ENCODE results near the gene CDCA4.
"Not testable (repeated sequence)": the region's sequence is repeated elsewhere in the genome, so short reads cannot be mapped to it uniquely, and the experiment has no call there.

CDCA4 gene

DNA sequence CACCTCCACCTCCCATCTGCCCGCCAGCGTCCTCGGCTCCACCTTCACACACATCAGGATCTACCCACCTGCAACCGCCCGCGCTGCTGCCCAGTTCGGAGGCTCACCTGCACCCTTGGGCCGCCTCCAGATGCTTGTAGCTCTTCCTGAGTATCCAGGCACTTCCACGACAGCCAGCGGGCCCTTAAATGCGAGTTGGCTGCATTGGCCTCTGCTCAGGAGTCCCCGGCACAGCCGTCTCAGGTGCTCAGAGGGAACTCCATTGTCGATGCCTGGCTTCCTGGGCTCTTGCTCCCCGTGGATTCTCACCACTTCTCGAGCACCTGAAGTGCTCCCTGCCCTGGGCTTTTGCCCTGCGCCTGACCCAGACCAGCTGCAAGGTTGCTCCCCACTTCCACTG, 21.9 kb upstream of the CDCA4 start:
- peaks cover 13% of the 10 kb centered on the region for H3K27me3 ChIP-seq (ENCODE audit: insufficient read depth, low read length, poor library complexity)
- no peak overlapping the region for H3K4me3 ChIP-seq (ENCODE audit: low read depth in 1 of 2, low read length in 2 of 2)
- H2AFZ ChIP-seq (ENCODE audit: low read depth, low read length), result no peak overlapping the region
- ATAC-seq (ENCODE audit: insufficient read depth, low read depth), result no peak
- H3K27ac ChIP-seq (ENCODE audit: low read length), result no peak overlapping the region
- H3K4me2 ChIP-seq (ENCODE audit: insufficient read depth, low read length), result no peak overlapping the region
- H3K79me2 ChIP-seq (ENCODE audit: insufficient read depth, low read length), result no peaks in the 10 kb centered on the region
- no peak overlapping the region for H3K9ac ChIP-seq (ENCODE audit: low read depth, low read length)
- DNase-seq, result no peak
- TF ChIP-seq, protein P1, sequence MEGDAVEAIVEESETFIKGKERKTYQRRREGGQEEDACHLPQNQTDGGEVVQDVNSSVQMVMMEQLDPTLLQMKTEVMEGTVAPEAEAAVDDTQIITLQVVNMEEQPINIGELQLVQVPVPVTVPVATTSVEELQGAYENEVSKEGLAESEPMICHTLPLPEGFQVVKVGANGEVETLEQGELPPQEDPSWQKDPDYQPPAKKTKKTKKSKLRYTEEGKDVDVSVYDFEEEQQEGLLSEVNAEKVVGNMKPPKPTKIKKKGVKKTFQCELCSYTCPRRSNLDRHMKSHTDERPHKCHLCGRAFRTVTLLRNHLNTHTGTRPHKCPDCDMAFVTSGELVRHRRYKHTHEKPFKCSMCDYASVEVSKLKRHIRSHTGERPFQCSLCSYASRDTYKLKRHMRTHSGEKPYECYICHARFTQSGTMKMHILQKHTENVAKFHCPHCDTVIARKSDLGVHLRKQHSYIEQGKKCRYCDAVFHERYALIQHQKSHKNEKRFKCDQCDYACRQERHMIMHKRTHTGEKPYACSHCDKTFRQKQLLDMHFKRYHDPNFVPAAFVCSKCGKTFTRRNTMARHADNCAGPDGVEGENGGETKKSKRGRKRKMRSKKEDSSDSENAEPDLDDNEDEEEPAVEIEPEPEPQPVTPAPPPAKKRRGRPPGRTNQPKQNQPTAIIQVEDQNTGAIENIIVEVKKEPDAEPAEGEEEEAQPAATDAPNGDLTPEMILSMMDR (IDR thresholded peaks at IDR 0.05; ENCODE audit: borderline replicate concordance, extremely low read depth, low read length, poor library complexity, severe bottlenecking), result no peak
- no peak for TF ChIP-seq EZH2 (IDR thresholded peaks at IDR 0.05; ENCODE audit: borderline replicate concordance, low read depth, low read length, severe bottlenecking)
- no peaks in the 10 kb centered on the region for H3K36me3 ChIP-seq (ENCODE audit: insufficient read depth, low read length)
- no peaks in the 10 kb centered on the region for H4K20me1 ChIP-seq (ENCODE audit: insufficient read depth, low read length)
- H3K4me1 ChIP-seq (ENCODE audit: insufficient read depth, low read length), result peaks cover 9% of the 10 kb centered on the region
- no peaks in the 10 kb centered on the region for H3K9me3 ChIP-seq (ENCODE audit: insufficient read depth, low read length, severe bottlenecking)

DNA sequence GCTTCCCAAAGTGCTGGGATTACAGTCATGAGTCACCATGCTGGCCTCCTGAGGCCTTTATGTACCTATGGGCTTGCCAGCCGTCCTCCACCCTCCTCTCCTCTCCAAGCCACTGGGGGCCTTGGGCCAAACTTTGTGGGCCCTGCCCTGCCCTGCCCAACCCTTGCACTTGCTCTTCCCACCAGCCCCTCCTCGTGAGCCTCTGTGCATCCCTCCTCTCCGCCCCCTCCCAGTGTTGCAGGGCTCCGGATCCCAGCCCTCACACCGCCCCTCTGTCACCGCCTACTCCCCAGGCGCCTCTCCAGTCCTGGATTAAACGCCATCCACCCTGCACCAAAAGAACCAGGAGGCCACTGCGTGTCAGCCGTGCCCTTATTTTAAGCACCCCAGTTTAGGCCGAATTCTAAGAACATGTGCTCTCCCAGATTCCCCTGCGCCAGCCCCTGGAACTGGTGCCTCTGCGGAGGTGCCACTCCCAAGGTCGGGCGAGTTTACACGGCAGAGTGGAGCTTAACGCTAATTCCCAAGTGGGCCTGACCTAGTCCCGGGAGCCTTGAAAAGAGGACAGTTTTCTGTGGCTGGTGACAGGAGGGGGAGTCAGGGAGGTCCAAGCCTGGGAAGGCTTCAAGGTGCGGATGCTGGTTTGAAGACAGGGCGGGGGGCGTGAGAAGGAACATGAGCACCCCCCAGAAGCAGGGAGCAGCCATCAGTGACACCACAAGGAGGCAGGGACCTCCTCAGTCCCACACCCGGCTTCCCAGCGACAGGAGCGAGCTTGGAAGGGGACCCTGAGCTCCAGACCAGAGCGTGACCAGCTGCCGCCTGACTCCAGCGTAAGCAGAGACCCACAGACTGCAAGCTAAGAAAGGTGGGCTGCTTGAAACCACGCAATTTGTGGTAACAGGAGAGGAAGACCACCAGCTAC, 21.2 kb upstream of the CDCA4 start:
- Histone ChIP-seq H3K9ac (ENCODE audit: low read depth, low read length) (no peak overlapping the region), H3K79me2 (ENCODE audit: insufficient read depth, low read length) (no peaks in the 10 kb centered on the region), H3K27ac (ENCODE audit: low read length) (no peak overlapping the region), H3K9me3 (ENCODE audit: insufficient read depth, low read length, severe bottlenecking) (no peaks in the 10 kb centered on the region), H3K4me1 (ENCODE audit: insufficient read depth, low read length) (peaks cover 9% of the 10 kb centered on the region), H3K36me3 (ENCODE audit: insufficient read depth, low read length) (no peaks in the 10 kb centered on the region), H2AFZ (ENCODE audit: low read depth, low read length) (no peak overlapping the region), H3K4me2 (ENCODE audit: insufficient read depth, low read length) (no peak overlapping the region), H4K20me1 (ENCODE audit: insufficient read depth, low read length) (no peaks in the 10 kb centered on the region), H3K27me3 (ENCODE audit: insufficient read depth, low read length, poor library complexity) (peaks cover 13% of the 10 kb centered on the region), H3K4me3 (ENCODE audit: low read depth in 1 of 2, low read length in 2 of 2) (no peak overlapping the region)
- TF ChIP-seq, protein P1 (IDR thresholded peaks at IDR 0.05; ENCODE audit: borderline replicate concordance, extremely low read depth, low read length, poor library complexity, severe bottlenecking), result no peak
- TF ChIP-seq EZH2 (IDR thresholded peaks at IDR 0.05; ENCODE audit: borderline replicate concordance, low read depth, low read length, severe bottlenecking), result no peak
- DNase-seq, result no peak
- ATAC-seq (ENCODE audit: insufficient read depth, low read depth), result no peak

DNA sequence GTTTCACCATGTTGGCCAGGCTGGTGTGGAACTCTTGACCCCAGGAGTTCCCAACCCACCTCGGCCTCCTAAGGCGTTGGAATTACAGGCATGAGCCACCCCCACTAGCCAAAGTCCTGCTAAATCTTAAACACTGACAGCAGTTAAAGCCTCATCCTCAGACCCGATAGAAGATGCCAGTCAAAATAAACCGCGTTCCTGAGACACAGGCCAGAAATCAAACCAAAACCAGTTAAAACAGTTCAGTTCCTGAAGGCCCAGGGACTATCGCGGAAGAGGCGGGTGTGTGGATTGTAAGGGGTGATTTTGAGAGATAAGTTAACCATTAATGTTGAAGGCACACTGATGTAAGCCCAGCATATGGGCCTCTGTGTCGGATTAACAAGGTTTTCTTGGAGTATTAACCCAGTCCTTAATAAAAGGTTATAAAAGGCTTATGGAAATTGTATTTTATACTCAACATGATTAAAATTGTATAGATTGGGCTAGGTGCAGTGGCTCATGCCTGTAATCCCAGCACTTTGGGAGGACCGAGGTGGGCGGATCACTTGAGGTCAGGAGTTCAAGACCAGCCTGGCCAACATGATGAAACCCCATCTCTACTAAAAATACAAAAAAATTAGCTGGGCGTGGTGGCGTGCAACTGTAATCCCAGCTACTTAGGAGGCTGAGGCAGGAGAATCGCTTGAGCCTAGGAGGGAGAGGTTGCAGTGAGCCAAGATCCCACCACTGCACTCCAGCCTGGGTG, 18.7 kb upstream of the CDCA4 start:
- Histone ChIP-seq H3K27me3 (ENCODE audit: insufficient read depth, low read length, poor library complexity) (peaks cover 8% of the 10 kb centered on the region), H3K4me3 (ENCODE audit: low read depth in 1 of 2, low read length in 2 of 2) (no peak overlapping the region), H3K9me3 (ENCODE audit: insufficient read depth, low read length, severe bottlenecking) (no peaks in the 10 kb centered on the region), H2AFZ (ENCODE audit: low read depth, low read length) (no peak overlapping the region), H3K36me3 (ENCODE audit: insufficient read depth, low read length) (no peaks in the 10 kb centered on the region), H3K79me2 (ENCODE audit: insufficient read depth, low read length) (no peaks in the 10 kb centered on the region), H3K27ac (ENCODE audit: low read length) (no peak overlapping the region), H3K4me2 (ENCODE audit: insufficient read depth, low read length) (no peak overlapping the region), H4K20me1 (ENCODE audit: insufficient read depth, low read length) (no peaks in the 10 kb centered on the region), H3K9ac (ENCODE audit: low read depth, low read length) (no peak overlapping the region), H3K4me1 (ENCODE audit: insufficient read depth, low read length) (no peaks in the 10 kb centered on the region)
- no peak for DNase-seq
- TF ChIP-seq, protein P1 (IDR thresholded peaks at IDR 0.05; ENCODE audit: borderline replicate concordance, extremely low read depth, low read length, poor library complexity, severe bottlenecking), result no peak
- no peak for TF ChIP-seq EZH2 (IDR thresholded peaks at IDR 0.05; ENCODE audit: borderline replicate concordance, low read depth, low read length, severe bottlenecking)
- ATAC-seq (ENCODE audit: insufficient read depth, low read depth), result no peak

- H2AFZ ChIP-seq (ENCODE audit: low read depth, low read length); H3K4me3 ChIP-seq (ENCODE audit: low read depth in 1 of 2, low read length in 2 of 2); H3K27me3 ChIP-seq (ENCODE audit: insufficient read depth, low read length, poor library complexity); H3K9ac ChIP-seq (ENCODE audit: low read depth, low read length); DNase-seq; H3K4me1 ChIP-seq (ENCODE audit: insufficient read depth, low read length); ATAC-seq (ENCODE audit: insufficient read depth, low read depth); H3K4me2 ChIP-seq (ENCODE audit: insufficient read depth, low read length); H4K20me1 ChIP-seq (ENCODE audit: insufficient read depth, low read length); H3K36me3 ChIP-seq (ENCODE audit: insufficient read depth, low read length); H3K27ac ChIP-seq (ENCODE audit: low read length); H3K9me3 ChIP-seq (ENCODE audit: insufficient read depth, low read length, severe bottlenecking); H3K79me2 ChIP-seq (ENCODE audit: insufficient read depth, low read length): not testable (repeated sequence)
Observed at GRCh38 chr14:105035616-105036015, 14.7 kb upstream of the CDCA4 start.
